Stimulated activated CD4-positive, alpha-beta T cell treated with anti-CD3 and anti-CD28 coated beads, Interleukin-4, amount 100 ng/mL, for 24 hours (primary cell): ENCODE data around the gene BRWD1.

Experiments
- DNase-seq: peaks from one replicate; pipeline ENCODE4 v3.0.0-alpha.2; 2020

Gene BRWD1

DNA sequence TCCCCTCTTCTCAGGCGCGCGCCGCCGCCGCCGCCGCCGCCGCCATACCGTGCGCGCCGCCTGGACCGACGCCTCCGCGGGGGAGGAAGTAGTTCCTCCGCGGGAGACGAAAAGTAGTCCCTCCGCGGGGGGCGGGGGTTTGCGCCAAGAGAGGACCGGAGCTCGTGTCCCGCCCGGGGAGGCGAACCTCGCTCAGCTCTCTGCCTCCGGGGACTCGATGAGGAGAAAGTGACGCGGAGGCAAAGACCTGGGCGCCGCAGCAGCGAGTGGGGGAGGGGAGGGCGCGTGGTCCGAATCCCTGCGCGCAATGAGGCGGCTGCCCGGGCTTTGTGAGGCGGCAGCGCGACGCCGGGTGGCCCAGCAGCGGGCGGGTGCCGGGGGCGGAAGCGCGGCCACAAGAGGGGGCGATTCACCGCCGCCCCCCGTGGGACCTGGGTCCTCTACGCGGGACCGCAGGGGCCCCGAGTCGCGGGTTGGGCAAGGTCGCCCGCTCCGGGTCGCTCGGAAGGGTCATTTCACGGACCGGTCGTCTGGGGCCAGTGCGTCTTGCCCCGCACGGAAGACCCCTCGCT, at the start of gene BRWD1:
Gene BRWD1 (minus strand): TSS at position 62 of the 572 bp plus-strand sequence. CDS start 141 bp downstream, outside the sequence.
- peak; percentile 74 for DNase-seq

DNA sequence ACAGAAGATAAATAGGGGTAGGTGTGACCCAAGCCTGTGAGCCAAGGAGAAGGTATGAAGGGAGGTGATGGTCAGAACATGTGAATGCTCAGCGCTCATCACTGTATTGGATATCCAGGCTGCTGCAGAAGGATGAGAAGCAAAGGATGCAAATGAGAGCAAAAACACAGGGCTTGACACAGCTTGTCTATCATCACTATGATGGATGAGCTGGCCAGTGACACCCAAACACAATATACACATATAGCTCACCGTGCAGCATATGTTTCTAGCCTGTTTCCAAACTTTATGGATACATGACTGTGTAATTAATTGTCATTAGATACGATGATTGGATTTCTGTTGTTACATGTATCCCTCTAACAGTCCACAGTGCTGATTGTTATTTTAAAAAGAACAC, 49.3 kb upstream of the BRWD1 start:
- DNase-seq = no peak

DNA sequence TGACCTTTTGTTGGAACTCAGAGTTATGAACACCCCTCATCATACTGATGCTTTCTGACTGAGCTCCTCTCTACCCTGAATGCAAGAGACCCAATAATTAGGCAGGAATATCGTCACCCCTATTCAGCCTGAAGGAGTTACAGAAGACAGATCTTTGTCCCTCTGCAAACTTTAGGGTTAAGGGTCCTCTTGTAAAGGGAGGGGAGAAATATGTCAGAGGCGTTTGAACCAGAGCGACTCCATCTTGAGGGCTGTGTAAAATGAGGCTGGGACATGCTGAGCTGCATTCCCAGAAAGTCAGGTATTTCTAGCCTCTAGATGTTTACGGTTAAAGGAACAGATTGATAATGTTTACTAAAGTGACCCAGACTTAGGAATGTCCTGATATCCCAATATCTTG, 46.0 kb upstream of the BRWD1 start:
- no peak for DNase-seq

DNA sequence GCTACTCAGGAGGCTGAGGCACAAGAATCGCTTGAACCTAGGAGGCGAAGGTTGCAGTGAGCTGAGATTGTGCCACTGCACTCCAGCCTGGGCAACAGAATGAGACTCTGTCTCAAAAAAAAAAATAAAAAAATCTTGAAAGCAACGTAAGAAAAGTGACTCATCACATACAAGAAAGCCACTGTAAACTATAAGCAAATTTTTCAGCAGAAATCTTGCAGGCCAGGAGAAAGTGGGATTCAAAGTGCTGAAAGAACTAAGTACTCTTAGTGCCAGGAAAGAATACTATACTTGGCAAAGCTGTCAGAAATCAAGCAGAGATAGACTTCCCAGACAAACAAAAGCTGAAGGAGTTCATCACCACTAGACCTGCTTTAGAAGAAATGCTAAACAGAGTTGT, 39.9 kb upstream of the BRWD1 start:
- DNase-seq = no peak

DNA sequence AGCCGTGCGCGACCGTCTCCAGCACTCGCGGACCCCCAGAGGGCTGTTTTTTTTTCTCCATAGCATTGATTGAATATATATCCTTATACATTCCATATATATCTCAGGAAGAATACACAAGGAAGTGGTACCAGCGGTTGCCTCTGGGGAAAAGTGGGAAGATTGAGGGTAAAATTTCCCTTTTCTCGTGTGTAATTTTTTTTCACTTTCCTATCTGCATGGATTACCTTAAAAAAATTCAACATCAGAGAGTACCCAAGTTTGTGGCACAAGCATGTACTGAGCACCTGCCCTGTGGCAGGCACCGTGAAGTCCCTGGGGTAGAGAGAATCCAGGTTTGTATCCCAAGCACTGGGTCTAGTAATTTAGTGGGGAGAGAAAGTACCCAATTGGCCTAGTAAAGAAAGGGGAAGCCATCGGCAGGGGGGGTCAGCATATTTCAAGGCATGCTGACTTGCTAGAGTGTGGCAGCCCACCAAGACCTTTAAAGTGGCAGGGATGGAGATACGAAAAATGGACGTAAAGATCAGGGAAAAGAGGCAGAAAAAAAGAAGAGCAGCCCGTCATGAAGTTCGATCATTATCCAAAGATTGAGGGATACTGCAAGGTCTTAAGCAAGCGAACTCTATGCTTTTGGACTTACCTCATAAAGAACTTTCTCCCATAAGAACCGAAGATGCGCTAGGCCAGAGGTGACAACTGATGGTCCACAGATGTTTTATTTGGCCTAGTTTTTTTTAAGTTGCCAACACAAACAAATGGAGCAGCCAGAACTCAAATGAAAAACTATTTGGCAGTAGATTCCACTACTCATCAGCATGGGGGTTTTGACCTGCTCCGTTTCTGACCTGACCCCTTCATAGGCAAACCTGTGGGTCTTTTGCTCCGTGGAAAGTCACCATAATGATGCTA, 36.9 kb upstream of the BRWD1 start:
- no peak for DNase-seq

DNA sequence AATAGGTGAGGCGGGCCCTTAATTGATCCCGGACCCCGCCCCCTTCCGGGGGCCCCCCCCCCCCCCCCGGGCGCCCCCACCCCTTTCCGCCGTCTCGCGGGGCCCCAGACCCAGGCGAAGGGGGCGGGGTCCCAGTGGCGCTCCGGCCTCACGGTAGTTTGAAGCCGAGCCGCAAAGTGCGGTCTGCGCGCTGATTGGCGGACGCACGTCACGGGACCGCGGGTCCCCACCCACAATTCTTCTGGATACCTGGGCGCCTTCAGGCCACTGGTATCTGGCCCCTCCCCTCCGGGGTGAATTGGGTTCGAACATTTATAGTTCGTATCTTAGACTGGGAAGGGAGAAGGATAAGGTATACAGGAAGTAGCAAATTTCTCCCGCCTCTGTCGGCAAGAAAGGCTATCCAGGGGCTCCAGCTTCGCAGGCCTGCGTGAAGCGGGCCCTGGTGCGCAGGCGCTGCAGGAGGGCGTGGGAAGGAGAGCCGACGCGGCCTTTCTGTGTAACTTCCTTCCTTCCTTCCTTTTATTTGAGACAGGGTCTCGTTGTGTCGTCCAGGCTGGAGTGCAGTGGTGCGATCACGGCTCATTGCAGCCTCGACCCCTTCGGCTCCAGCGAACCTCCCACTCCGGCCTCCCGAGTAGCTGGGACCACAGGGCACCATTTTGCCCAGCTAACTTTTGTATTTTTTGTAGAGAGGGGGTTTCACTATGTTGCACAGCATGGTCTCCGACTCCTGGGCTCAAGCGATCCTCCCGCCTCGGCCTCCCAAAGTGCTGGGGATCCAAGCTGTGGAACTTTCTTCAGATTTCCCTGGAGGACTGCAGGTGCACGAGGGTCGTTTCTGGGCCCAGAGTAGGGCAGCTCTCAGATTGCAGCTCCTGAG, 36.0 kb upstream of the BRWD1 start:
- peak; percentile 98 for DNase-seq

DNA sequence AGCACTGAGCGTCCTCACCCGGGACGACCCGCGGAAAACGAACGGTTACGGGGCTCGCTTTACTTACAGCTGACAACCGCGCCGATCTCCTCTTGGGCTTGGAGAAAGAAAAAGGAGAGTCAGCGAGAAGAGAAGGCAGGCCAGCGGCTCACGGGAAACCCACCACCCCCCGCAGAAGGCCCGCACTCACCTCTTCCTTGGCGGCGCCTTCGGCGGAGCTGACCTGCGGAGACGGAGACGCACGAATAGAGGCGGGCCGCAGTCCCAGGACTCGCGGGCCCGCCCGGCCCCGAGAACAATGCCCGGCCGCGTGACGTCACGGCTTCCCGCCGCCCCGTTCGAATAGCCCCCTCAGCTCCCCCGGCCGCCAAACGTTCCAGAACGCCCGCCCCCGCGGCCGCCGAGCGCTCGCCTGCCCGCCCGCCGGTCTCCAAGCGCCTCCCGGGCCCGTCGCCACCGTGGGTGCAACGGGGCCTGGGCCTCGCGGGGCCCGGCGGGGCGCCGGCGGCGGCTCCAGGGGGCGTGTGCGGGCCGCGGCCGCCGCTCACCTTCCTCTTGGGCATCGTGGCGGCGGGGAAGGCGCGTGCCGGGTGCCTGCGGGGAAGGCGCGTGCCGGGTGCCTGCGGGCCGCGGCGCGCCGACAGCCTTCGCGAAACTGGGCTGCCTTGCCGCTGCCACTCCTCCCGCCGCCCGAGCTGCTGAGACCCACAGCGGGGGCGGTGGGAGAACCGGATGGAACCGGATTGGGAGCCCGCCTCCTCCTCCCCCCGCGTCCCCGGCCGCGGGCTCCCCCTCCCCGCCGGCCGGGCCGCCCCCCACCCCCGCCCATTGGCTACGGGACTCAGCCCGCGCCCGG, 35.2 kb upstream of the BRWD1 start, which contains the start of gene HMGN1:
Gene HMGN1 (minus strand): TSS at position 734 of the 856 bp plus-strand sequence. CDS start 171 bp downstream, at position 563.
- DNase-seq = peak; percentile 93

DNA sequence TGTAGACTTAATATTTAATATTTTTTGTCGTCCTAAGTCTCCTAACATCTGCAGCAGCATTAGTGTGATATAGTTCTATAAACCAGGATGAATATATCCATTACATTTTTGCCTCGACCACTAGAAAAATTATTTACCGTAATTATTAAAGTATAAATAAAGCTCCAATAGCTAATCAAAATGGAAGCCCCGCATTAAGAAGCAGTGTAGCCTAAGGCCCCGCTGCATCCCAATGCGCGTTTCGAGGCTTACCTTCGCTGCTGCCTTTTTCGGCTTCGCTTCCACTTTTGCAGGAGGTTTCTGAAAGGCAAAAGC, 34.6 kb upstream of the BRWD1 start:
- no peak for DNase-seq

DNA sequence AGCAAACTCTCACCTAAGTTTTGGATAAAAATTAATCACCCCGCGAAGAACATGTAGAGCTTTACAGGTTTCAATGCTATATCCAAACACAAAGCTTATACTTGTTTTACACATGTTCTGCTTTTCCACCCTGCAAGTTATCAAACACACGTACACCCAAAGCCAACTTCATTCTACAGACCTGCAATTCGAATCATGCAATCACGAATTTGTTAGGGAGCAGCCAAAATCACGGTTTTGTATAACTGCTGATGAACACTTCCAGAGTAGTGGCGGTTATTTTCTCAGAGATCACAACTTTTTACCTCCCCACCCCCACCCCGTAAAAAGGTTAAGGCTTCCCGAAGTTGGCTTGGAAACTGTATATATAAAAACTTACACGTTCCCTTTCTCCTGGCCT, 34.1 kb upstream of the BRWD1 start:
- no peak for DNase-seq

DNA sequence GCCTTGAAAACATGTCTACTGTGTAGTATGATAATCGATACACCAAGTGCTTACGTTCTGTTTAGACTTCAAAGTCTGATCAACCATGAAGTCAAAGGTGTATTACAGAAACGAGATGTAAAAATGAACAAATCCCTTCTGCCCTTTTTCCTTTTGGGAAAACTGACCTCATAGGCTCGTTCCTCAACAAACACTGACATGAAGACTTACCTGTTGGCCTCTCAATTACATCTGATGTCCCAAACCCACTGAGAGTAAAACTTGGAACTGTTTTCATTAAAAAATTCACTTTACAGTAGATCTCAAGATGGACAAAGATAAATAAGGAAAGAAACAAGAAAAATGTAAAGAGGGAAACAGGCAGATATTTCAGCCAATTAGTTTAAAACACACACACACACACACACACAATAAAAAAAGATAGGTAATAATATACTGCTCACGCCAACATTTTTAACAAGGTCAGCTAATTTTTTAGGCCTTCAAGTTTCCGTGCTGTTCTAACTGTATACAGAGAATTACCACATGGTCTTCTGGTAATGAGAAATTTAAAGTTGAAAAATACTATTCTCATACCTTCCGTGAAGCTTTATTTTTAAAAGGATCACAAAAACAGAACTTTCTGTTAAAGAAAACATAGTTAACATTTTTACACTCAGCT, 33.4 kb upstream of the BRWD1 start:
- no peak for DNase-seq

DNA sequence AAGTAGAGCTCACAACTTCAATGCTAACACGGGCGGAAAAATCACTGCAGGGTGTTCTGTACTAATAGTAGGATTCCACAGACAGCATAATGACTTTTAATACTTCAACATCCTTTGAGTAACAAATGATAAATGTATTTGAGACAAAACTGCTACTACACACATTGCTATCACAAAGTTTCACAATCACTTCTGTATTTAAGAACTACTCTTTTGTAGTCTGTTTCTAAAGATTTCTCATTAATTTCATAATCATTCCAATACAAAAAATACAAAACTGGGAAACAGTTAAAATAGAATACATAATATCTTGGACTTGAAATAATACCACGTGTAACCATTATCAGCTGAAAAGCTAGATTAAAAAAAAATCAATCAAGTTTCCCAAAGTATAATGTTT, 32.8 kb upstream of the BRWD1 start:
- no peak for DNase-seq

DNA sequence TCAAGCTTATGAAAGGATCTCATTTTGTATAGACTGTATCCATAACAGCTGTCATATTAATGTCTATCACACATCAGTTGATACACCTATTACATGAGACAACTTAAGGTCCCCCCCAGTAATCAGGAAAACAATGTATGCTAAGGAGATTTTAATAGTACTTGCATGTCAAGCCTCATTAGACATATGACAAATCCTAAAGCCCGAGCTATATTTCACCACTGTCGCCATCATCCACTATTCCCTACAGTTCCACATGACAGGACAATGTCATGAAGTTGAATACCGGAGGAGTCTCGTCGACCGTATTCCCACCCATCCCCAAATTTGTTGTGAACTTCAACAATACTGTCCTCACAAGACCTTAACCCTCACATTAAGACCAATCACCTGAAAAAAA, 32.0 kb upstream of the BRWD1 start:
- DNase-seq = no peak

DNA sequence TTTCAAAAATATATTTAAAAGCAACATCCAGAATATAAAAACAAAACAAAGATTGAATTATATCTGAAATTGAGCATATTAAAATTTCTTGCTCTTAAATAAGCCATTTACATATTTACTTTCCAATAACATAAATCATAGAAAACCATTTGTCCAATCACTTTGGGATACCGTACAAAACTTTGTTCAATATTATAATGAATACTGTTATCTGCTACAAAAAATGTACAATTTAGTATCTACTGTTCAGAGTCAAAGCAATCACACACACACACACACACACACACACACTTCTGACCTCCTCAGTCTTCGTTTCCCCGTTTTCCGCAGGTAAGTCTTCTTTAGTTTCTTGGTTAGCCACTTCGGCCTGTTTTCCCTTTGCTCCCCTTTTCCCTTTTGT, 31.4 kb upstream of the BRWD1 start:
- no peak for DNase-seq

DNA sequence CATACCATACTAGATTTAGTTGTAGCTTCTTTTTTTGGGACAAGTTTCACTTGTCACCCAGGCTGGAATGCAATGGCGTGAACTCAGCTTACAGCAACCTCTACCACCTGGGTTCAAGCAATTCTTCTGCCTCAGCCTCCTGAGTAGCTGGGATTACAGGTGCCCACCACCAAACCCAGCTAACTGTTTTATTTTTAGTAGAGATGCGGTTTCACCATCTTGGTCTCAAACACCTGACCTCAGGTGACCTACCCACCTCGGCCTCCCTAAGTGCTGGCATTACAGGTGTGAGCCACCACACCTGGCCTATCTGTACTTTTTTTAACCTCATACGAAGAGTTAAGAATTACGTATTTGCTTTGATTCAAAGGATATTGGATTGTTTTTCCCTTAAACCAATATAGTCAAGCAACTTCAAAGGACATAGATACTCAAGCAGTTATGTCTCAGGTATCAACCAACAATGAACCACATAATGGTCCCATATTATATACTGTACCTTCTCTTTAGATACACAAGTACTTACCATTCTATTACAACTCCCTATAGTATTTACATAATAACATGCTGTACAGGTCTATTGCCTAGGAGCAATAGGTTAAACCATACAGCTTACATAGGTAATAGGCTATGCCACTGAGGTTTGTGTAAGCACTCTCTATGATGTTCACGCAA, 28.0 kb upstream of the BRWD1 start:
- no peak for DNase-seq

DNA sequence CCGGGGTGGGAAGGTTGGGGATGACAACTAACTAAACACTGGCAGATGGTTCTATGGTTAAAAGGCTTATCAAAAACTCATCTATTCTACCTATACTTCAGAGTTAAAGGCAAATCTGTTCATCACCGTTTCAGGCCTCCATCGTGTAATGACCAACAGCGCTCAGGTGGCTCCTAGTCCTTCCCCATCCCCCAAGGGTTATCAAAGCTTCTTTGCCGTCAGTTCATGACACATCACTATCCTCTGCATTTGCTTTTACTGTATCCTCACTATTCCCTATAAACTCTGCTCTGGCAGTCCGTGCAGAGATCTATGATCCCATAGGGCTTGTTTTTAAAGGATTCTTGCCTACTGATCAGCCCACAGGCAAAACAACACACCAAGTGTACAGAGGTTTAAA, 27.3 kb upstream of the BRWD1 start:
- no peak for DNase-seq

DNA sequence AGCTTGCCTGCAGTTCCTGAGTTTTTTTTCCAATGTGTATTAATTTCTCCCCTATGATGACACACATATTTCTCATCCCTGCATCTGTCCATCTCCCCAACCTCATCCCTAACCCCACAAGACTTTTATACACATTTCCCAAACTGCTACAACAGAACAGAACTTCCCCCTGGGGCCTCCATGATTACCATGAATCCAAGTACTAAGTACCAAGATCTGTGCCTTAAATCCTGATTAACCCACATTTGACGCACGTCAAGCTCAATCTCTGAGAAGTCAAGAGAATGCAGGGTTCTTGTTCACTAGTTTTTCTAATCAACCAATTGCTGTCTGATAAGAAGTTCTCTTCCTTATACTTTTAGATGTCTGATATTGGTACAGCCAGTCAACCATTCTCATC, 25.8 kb upstream of the BRWD1 start:
- no peak for DNase-seq

DNA sequence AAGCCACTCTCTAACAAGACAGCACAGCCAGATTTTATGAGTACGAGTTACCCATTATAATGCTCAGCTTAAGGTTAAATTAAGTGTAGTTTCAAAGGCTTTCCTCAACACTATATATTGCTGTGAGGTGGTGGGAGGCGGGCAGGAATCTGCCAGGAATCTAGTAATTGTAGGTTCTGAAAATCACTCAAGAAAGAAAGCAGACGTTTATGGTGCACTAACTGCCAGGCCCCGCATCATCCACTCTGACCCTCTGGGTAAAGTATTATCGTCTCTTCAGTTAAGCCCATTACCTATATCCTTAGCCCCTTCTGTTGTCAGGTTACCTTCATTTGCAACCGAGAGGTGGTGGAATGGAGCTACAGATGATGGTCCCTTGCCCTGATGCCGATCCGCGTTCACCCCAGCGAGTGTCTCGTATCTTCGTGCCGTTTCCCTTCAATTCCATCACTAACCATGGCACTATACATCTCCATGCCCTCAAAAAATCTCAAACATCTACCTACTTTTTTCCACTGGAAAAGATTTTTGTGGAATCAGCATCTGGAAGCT, 23.1 kb upstream of the BRWD1 start:
- DNase-seq = no peak

DNA sequence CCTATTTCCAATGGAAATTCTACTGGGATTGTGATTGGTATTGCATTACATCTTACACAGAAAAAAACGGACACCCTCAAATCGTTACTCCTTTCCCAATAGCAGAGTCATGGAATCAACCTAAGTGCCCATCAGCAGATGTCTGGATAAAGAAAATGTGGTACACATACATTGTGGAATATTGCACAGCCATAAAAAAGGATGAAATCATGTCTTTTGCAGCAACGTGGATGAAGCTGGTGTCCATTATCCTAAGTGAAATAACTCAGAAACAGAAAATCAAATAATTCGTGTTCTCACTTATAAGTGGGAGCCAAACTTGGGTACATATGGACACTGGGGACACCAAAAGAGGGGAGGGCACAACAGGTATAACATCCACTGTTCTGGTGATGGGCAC, 21.2 kb upstream of the BRWD1 start:
- DNase-seq = no peak

DNA sequence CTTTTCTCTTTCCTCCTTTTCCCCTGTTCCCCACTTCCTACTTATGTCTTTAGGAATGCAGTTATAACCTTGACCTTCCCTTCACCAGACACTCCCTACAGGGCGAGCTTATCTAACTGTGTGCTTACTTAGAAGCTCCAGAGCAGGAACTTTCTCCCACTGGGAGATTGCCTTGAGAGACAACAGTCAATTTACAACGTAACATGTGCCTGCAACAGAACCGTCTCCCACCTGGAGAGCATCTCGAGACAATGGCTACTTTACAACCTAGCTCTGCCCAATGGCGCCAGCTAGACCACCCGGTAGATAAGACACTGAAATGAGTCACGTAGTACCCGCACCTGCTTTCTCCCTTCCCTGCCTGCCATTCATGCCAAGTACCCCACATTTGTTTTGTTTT, 18.7 kb upstream of the BRWD1 start:
- DNase-seq = no peak

DNA sequence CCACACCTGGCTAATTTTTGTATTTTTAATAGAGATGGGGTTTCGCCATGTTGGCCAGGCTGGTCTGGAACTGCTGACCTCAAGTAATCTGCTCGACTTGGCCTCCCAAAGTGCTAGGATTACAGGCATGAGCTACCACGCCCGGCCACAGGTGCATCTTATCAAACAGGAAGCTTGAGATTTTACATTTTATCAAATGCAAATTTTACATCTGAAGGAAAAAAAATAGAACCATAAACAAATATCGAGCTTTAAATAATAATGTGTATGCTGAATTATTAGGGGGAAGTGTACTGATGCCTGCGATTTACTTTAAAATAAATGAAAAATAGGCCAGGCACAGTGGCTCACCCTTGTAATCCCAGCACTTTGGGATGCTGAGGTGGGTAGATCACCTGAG, 16.6 kb upstream of the BRWD1 start:
- no peak for DNase-seq

DNA sequence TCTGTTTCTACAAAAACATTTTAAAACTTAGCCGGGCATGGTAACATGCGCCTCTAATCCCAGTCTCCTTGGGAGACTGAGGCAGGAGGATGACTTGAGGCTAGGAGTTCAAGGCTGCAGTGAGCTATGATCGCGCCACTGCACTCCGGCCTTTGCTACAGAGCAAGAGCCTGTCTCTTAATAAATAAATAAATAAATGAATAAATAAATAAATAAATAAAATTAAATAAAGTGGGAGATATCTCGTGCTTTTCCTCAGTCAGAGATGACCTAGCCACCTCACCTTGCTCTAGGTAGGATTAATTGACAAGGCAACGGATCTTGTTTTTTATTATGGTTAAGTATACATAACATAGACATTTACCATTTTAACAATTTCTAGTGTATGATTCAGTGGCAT, 14.3 kb upstream of the BRWD1 start:
- DNase-seq = no peak
